HEK293 (cell line): ENCODE measurements around the gene TMEM176B.
A peak's percentile ranks its signal among the peaks of the same experiment; 100 is the strongest.

Source experiments
- CTCF ChIA-PET: fragments of 350-600 bp; formaldehyde crosslinking; extraction: SDS; loops from one replicate; lab custom pipeline; 2021; ENCODE audit warnings: antibody characterized with exemption; lab: Yijun Ruan, JAX
- POLR2A ChIA-PET: fragments of 300-600 bp; formaldehyde crosslinking; extraction: SDS; loops from one replicate; lab custom pipeline; 2020; ENCODE audit warnings: antibody characterized with exemption, inconsistent platforms; lab: Yijun Ruan, JAX
- H3K27ac ChIP-seq: fragments of 200-500 bp; sonication (Bioruptor generic); 2 replicates; pipeline ENCODE4 v1.5.1; 2014; ENCODE audit warnings: low read depth, low read length, control low read depth, inconsistent platforms; ENCODE audit errors: extremely low read depth
- H3K36me3 ChIP-seq, 2 experiments: fragments of 200-500 bp in 1 of 2; sonication (Bioruptor generic) in 1 of 2; 1 replicate in 1 of 2; 2 replicates in 1 of 2; pipeline ENCODE4 v1.5.1; 2014 to 2017; ENCODE audit warnings: inconsistent platforms in 2 of 2, low read length in 2 of 2; ENCODE audit not compliant: control insufficient read depth in 2 of 2, insufficient read depth in 1 of 2
- H3K4me1 ChIP-seq: fragments of 200-500 bp; sonication (Bioruptor generic); 2 replicates; pipeline ENCODE4 v1.5.1; 2014; ENCODE audit warnings: mild to moderate bottlenecking, low read length, inconsistent platforms; ENCODE audit not compliant: control insufficient read depth, insufficient read depth
- H3K4me3 ChIP-seq: 2 replicates; pipeline ENCODE4 v1.5.1; 2011; ENCODE audit warnings: low read depth, mild to moderate bottlenecking, control low read depth, low read length, moderate library complexity
- H3K9me3 ChIP-seq: fragments of 200-500 bp; sonication (Bioruptor generic); 2 replicates; pipeline ENCODE4 v1.5.1; 2014; ENCODE audit warnings: low read depth, low read length, inconsistent platforms; ENCODE audit not compliant: control insufficient read depth, insufficient read depth
- AEBP2 ChIP-seq: fragments of 450-650 bp; formaldehyde crosslinking; IDR thresholded peaks from 2 replicates; pipeline ENCODE4 v1.5.1; 2016; ENCODE audit warnings: missing biosample characterization, missing genetic modification characterization, borderline replicate concordance
- CTCF ChIP-seq: fragments of 450-650 bp; formaldehyde crosslinking; IDR thresholded peaks from 2 replicates; pipeline ENCODE4 v1.5.1; 2016; ENCODE audit warnings: missing biosample characterization, missing genetic modification characterization
- FEZF1 ChIP-seq: fragments of 450-650 bp; formaldehyde crosslinking; IDR thresholded peaks from 2 replicates; pipeline ENCODE4 v1.5.1; 2016; ENCODE audit warnings: missing biosample characterization, missing genetic modification characterization
- HOXD13 ChIP-seq: sonication (generic); formaldehyde crosslinking; IDR thresholded peaks from 2 replicates; pipeline ENCODE4 v1.8.0; 2022; ENCODE audit warnings: missing genetic modification reagents, borderline replicate concordance
- IKZF3 ChIP-seq: fragments of 450-650 bp; IDR thresholded peaks from 2 replicates; pipeline ENCODE4 v1.5.0; 2018; ENCODE audit warnings: missing biosample characterization, mild to moderate bottlenecking, missing genetic modification characterization, moderate library complexity
- PRDM1 ChIP-seq: fragments of 450-650 bp; formaldehyde crosslinking; IDR thresholded peaks from 2 replicates; pipeline ENCODE4; 2016; ENCODE audit warnings: missing biosample characterization, missing genetic modification characterization
- TRIM28 ChIP-seq: IDR thresholded peaks from 2 replicates; pipeline ENCODE4 v1.6.1; 2011; ENCODE audit warnings: low read length, control low read depth, borderline replicate concordance
- ZBTB11 ChIP-seq: fragments of 450-650 bp; formaldehyde crosslinking; conservative IDR thresholded peaks from 2 replicates; pipeline ENCODE4 v1.5.1; 2016; ENCODE audit warnings: low read depth, missing biosample characterization, missing genetic modification characterization
- ZBTB17 ChIP-seq: fragments of 450-650 bp; formaldehyde crosslinking; IDR thresholded peaks from 2 replicates; pipeline ENCODE4 v1.5.1; 2016; ENCODE audit warnings: missing biosample characterization, missing genetic modification characterization
- ZBTB20 ChIP-seq: fragments of 450-650 bp; formaldehyde crosslinking; IDR thresholded peaks from 2 replicates; pipeline ENCODE4 v1.5.1; 2016; ENCODE audit warnings: missing biosample characterization, missing genetic modification characterization
- ZNF174 ChIP-seq: fragments of 450-650 bp; formaldehyde crosslinking; IDR thresholded peaks from 2 replicates; pipeline ENCODE4 v1.5.0; 2017; ENCODE audit warnings: missing biosample characterization, mild to moderate bottlenecking, missing genetic modification characterization
- ZNF175 ChIP-seq: fragments of 450-650 bp; formaldehyde crosslinking; IDR thresholded peaks from 2 replicates; pipeline ENCODE4 v1.5.1; 2016; ENCODE audit warnings: missing biosample characterization, missing genetic modification characterization
- ZNF214 ChIP-seq: fragments of 450-650 bp; formaldehyde crosslinking; IDR thresholded peaks from 2 replicates; pipeline ENCODE4 v1.5.1; 2017; ENCODE audit warnings: missing biosample characterization, mild to moderate bottlenecking, missing genetic modification characterization, borderline replicate concordance
- ZNF248 ChIP-seq: fragments of 450-650 bp; formaldehyde crosslinking; IDR thresholded peaks from 2 replicates; pipeline ENCODE4 v1.5.1; 2017; ENCODE audit warnings: missing biosample characterization, missing genetic modification characterization
- ZNF274 ChIP-seq, 2 experiments: fragments of 200-500 bp in 1 of 2; fragments of 450-650 bp in 1 of 2; sonication (Bioruptor generic) in 1 of 2; formaldehyde crosslinking in 1 of 2; IDR thresholded peaks; 2 replicates each; pipeline versions ENCODE4 v1.5.1 to v1.6.1; 2014 to 2016; ENCODE audit warnings: borderline replicate concordance in 1 of 2, inconsistent platforms in 1 of 2, low read length in 1 of 2, missing biosample characterization in 1 of 2, missing genetic modification characterization in 1 of 2
- ZNF555 ChIP-seq: fragments of 450-650 bp; formaldehyde crosslinking; conservative IDR thresholded peaks from 2 replicates; pipeline ENCODE4 v1.5.1; 2017; ENCODE audit warnings: missing biosample characterization, mild to moderate bottlenecking, missing genetic modification characterization, inconsistent platforms
- ZNF560 ChIP-seq: fragments of 450-650 bp; formaldehyde crosslinking; IDR thresholded peaks from 2 replicates; pipeline ENCODE4 v1.5.1; 2017; ENCODE audit warnings: missing biosample characterization, missing genetic modification characterization, borderline replicate concordance
- ZNF654 ChIP-seq: fragments of 450-650 bp; formaldehyde crosslinking; IDR thresholded peaks from 2 replicates; pipeline ENCODE4 v1.5.1; 2016; ENCODE audit warnings: low read depth, missing biosample characterization, missing genetic modification characterization

The TMEM176B gene

DNA sequence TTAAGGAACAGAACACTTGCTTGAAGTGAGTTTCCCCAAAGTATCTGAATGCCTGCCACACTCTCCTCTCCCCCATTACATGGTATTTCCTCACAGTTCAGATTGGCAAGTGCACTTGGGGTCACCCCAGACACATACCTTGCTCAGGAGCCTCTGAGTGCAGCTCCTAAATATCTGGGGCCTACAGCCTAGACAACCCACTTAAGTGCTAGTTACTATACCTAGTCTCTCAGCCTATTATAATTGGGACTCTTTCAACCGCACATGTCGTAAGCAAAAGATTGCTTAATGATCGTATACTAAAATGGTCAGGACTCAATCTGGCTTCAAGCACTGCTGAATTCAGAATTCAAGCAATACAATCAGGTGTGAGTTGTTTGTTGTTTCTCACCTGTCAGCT, 19.9 kb downstream of the TMEM176B start:
- H3K9me3 ChIP-seq = no peaks in the 10 kb centered on the region
- H3K4me1 ChIP-seq = no peaks in the 10 kb centered on the region
- H3K27ac ChIP-seq = no peak overlapping the region
- H3K4me3 ChIP-seq = no peak overlapping the region
- ChIA-PET POLR2A (no interaction called here), CTCF (interaction anchor here (1.0 to 5.4 kb wide), 5 partner anchors 9 to 209 kb away, joined by 3 to 77 read pairs (median 6); no protein-coding TSS in a partner anchor)
- no peak for TF ChIP-seq ZNF560 (tag by site-specific recombination)
- TF ChIP-seq ZNF555 = no peak
- no peak for TF ChIP-seq ZNF214
- no peak for TF ChIP-seq FEZF1 (tag by site-specific recombination)
- no peak for TF ChIP-seq ZNF274 (IDR thresholded peaks at IDR 0.05; ENCODE audit: low read length)
- no peak for TF ChIP-seq ZNF274 (tag by site-specific recombination; IDR thresholded peaks at IDR 0.05; ENCODE audit: borderline replicate concordance)
- TF ChIP-seq ZNF174 = no peak
- no peaks in the 10 kb centered on the region for H3K36me3 ChIP-seq

DNA sequence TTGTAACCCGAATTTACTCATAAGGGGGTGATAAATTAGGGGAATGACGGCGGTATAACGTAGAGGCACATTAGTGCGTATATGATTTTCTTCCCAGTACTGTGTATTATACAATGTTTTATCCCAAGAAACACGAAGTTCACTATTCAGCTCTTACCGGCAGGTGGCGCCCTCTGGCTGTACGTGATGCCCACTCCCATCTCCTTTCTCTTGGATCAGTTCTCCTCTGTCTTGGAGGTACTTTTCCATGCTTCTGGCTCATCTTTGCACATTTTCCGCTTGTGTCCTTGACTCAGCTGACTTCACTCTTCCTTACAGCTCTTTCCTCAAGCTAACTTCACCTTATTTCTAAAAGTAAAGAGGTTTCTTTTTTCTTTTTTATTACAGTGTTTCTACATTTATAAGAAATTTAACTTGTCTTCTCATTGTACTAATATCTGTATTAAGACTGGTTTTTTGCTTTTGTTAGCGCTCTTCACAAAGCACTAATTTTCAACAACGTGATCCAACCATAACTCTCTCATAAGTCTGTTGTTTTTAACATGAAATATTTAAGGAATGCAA, 21.3 kb downstream of the TMEM176B start:
- peak; percentile 74; the same call in 1 of the 2 replicates for TF ChIP-seq IKZF3 (tag by site-specific recombination)
- peak; percentile 76; the same call in 1 of the 2 replicates for TF ChIP-seq PRDM1
- TF ChIP-seq ZBTB11 = peak; percentile 93
- TF ChIP-seq ZNF654 (tag by site-specific recombination) = peak; percentile 97
- no peak for TF ChIP-seq AEBP2 (tag by site-specific recombination)
- peak; percentile 52 for TF ChIP-seq CTCF (tag by site-specific recombination)
- no peak for TF ChIP-seq ZNF248 (tag by site-specific recombination)
- TF ChIP-seq TRIM28 = peak; percentile 65; the same call in 1 of the 2 replicates
- TF ChIP-seq ZBTB17 (tag by site-specific recombination) = peak; percentile 70
- TF ChIP-seq ZNF175 (tag by site-specific recombination) = no peak
- TF ChIP-seq HOXD13 (CRISPR knock-in tag) = no peak
- peak; percentile 83 for TF ChIP-seq ZBTB20 (tag by site-specific recombination)
- ChIA-PET POLR2A (no interaction called here), CTCF (interaction anchor here (0.6 to 5.4 kb wide), 31 partner anchors 9 to 239 kb away, joined by 3 to 77 read pairs (median 4); no protein-coding TSS in a partner anchor)
- H3K4me1 ChIP-seq = no peaks in the 10 kb centered on the region
- no peak overlapping the region for H3K27ac ChIP-seq
- no peak overlapping the region for H3K4me3 ChIP-seq
- no peaks in the 10 kb centered on the region for H3K36me3 ChIP-seq
- H3K9me3 ChIP-seq = no peaks in the 10 kb centered on the region
